Ishikawa (cell line): ENCODE data around the gene EYS.

ENCODE experiments used
- CEBPB ChIP-seq: IDR thresholded peaks from 2 replicates; pipeline ENCODE4 v1.6.1; 2012
- EP300 ChIP-seq: IDR thresholded peaks from 2 replicates; pipeline ENCODE4 v1.6.1; 2012; ENCODE audit warnings: borderline replicate concordance
- NFIC ChIP-seq: IDR thresholded peaks from 2 replicates; pipeline ENCODE4 v1.6.1; 2012
- TAF1 ChIP-seq: IDR thresholded peaks from 2 replicates; pipeline ENCODE4 v1.6.1; 2012; ENCODE audit warnings: low read depth, mild to moderate bottlenecking
- YY1 ChIP-seq: IDR thresholded peaks from 2 replicates; pipeline ENCODE4 v1.6.1; 2012; ENCODE audit warnings: low read depth
- TF ChIP-seq, protein P1 (sequence below): IDR thresholded peaks from 2 replicates; pipeline ENCODE4 v1.6.1; 2012; ENCODE audit warnings: low read depth, mild to moderate bottlenecking
- TF ChIP-seq, protein P2 (sequence below): IDR thresholded peaks from 2 replicates; pipeline ENCODE4 v1.6.1; 2012
- TF ChIP-seq, protein P3 (sequence below): IDR thresholded peaks from 2 replicates; pipeline ENCODE4 v1.6.1; 2012

DNA sequence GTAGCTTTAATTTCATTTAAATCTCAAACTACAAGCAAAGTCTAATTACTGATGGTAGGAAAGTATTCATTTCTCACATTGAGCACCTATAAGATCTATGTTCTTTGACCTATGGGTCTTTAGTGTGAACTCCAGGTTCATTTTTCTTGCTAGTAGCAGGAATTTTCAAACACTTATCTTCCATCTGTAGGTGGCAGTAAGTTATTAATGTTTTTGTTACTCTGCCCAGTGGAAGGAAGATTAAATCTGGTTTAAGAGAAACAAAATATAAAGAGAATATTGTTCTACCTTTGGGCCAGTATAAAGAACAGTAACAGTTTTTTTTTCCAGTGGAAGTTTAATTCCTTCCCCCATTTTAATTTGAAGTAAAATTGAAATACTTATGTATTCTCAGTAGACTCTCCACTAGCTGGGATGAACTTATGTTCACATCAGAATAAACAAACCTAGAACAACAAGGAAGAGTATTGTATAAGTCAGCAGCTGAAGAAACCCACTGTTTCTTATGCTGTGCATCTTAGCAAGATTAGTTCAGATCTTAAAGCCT, 1743.2 kb downstream of the EYS start:
- TF ChIP-seq, protein P1, sequence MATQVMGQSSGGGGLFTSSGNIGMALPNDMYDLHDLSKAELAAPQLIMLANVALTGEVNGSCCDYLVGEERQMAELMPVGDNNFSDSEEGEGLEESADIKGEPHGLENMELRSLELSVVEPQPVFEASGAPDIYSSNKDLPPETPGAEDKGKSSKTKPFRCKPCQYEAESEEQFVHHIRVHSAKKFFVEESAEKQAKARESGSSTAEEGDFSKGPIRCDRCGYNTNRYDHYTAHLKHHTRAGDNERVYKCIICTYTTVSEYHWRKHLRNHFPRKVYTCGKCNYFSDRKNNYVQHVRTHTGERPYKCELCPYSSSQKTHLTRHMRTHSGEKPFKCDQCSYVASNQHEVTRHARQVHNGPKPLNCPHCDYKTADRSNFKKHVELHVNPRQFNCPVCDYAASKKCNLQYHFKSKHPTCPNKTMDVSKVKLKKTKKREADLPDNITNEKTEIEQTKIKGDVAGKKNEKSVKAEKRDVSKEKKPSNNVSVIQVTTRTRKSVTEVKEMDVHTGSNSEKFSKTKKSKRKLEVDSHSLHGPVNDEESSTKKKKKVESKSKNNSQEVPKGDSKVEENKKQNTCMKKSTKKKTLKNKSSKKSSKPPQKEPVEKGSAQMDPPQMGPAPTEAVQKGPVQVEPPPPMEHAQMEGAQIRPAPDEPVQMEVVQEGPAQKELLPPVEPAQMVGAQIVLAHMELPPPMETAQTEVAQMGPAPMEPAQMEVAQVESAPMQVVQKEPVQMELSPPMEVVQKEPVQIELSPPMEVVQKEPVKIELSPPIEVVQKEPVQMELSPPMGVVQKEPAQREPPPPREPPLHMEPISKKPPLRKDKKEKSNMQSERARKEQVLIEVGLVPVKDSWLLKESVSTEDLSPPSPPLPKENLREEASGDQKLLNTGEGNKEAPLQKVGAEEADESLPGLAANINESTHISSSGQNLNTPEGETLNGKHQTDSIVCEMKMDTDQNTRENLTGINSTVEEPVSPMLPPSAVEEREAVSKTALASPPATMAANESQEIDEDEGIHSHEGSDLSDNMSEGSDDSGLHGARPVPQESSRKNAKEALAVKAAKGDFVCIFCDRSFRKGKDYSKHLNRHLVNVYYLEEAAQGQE: no peak
- no peak for TF ChIP-seq YY1
- TF ChIP-seq TAF1: no peak
- TF ChIP-seq, protein P2, sequence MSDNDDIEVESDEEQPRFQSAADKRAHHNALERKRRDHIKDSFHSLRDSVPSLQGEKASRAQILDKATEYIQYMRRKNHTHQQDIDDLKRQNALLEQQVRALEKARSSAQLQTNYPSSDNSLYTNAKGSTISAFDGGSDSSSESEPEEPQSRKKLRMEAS: no peak
- no peak for TF ChIP-seq CEBPB
- TF ChIP-seq NFIC: no peak
- no peak for TF ChIP-seq EP300
- TF ChIP-seq, protein P3, sequence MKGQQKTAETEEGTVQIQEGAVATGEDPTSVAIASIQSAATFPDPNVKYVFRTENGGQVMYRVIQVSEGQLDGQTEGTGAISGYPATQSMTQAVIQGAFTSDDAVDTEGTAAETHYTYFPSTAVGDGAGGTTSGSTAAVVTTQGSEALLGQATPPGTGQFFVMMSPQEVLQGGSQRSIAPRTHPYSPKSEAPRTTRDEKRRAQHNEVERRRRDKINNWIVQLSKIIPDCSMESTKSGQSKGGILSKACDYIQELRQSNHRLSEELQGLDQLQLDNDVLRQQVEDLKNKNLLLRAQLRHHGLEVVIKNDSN: no peak
